Measurements from ENCODE around the gene BSPH1.

Gene BSPH1

DNA sequence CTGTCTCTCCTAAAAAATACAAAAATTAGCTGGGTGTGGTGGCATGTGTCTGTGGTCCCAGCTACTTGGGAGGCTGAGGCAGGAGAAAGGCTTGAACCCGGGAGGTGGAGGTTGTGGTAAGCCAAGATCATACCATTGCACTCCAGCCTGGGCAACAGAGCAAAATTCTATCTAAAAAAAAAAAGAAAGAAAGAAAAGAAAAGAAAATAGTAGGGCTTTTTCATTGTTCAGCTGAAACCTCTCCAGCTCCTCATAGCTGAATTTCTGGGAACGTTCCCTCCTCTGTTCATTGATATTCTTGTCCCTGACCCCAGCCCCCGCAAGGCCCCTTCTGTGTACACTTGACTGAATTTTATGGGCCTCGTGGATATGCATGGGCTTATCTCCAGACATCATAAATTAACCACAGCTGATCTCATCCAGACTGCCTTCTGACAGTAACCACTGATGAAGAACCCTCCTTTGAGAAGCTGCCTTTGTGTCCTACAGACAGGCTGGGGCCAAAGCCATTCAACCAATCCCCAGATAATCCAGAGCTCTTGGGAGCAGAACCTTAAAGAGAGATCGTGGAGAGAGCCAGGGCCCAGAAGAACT lies 2.3 kb upstream of the BSPH1 start, which contains the start of gene ELSPBP1:
Gene ELSPBP1, plus strand, starts transcription at position 424 of the 594 bp plus-strand sequence. CDS start 14,036 bp downstream, outside the sequence.
- TF ChIP-seq GATA2 (IDR thresholded peaks at IDR 0.05; ENCODE audit: low read depth, low read length) (no peak), GATA3 (IDR thresholded peaks at IDR 0.05; ENCODE audit: low read depth, low read length) (no peak)

GRCh38 chr19:47991191-47991808 lies 670 bp downstream of the BSPH1 start:
- no peak for TF ChIP-seq GATA3 (IDR thresholded peaks at IDR 0.05; ENCODE audit: low read depth, low read length)
- TF ChIP-seq GATA2 (IDR thresholded peaks at IDR 0.05; ENCODE audit: low read depth, low read length): no peak

DNA sequence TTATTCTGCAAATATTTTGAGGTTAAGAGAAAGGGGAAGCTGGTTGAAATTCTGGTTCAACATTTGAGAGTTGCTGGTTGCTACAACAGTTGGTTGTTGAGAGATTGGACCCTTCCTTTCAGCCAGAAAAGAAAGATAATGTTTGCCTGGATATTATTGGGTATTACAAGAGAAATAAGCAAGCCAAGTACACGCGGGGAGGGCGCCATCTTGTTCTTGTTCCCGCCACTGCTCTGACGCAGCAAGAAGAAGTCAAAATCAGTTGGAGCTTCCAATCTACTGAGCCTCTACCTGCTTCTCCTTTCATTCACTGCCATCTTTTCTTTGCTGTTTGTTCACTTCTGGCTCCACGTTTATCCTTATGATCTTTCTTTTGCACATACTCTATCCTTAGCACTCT lies 18.4 kb downstream of the BSPH1 start:
- TF ChIP-seq GATA2 (IDR thresholded peaks at IDR 0.05; ENCODE audit: low read depth, low read length) (no peak), GATA3 (IDR thresholded peaks at IDR 0.05; ENCODE audit: low read depth, low read length) (no peak)
